Colon (tissue), 2 donors: Measurements from ENCODE around the gene ADAMTS17.
"Not testable (repeated sequence)": the region's sequence is repeated elsewhere in the genome, so short reads cannot be mapped to it uniquely, and the experiment has no call there.

Experiments
- FAIRE-seq: peaks from 2 replicates; lab custom pipeline; 2012; peaks lifted over from hg19 to GRCh38; lab: Jason Lieb, UNC
- donor health status: control.
- donor health status: control.

ADAMTS17 gene

DNA sequence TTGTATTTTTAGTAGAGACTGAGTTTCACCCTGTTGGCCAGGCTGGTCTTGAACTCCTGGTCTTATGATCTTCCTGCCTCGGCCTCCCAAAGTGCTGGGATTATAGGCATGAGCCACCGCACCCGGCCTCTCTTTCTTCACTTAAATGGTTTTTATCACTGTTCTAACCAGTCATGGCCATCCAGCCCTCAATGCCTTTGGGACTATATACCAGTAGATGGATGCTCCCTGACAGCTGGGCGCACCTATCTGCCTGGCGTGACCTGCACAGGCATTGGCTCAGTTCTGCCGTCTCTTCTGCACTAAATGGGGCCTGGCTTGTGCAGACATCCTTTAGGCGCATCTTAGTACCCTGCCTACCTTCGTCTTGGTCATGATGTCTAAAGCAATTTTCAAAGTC, 233.4 kb downstream of the ADAMTS17 start:
- no peak for FAIRE-seq

DNA sequence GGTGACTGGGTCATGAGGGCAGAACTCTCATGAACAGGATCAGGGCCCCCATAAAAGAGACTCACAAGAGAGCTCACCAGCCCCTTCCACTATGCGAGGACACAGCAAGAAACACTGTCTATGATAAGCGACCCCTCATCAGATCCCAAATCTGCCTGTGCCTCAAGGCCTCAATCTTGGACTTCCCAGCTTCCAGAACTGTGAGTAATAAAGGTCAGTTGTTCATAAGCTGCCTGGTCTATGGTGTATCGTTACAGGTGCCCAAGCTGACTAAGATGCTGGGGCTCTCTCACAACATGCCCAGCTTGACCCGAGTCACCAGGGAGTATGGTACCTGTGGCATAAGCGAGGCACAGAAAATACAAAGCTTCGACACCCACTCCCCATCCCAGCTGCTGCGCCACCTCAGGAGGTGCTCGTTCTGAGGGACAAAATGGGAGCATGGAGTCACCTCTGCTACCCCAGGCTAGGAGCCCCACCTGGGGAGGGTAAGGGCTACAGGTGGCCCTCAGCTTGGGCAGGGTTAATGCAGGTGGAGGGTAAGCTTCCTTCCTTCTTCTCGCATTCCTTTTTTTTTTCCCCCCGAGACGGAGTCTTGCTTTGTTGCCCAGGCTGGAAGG, 234.1 kb downstream of the ADAMTS17 start:
- FAIRE-seq, result no peak

DNA sequence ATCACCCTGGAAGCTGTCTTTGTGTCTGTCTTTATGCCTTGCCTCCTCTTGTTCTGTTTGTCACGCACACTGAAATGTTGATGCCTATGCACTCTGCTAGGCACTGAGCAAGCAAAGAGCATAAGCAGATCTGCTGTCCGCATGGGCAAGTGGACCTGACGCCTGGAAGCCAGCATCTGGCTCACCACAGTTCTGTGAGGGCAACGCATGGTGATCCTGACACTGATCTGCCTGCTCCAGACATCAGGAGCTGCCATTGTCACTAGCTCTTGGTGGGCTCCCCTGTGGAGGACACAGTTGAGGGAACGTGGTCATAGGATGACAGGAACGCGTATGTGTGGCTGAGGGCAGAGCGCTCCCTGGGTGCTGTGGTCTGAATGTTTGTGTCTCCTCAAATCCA, 234.6 kb downstream of the ADAMTS17 start:
- FAIRE-seq, result no peak

DNA sequence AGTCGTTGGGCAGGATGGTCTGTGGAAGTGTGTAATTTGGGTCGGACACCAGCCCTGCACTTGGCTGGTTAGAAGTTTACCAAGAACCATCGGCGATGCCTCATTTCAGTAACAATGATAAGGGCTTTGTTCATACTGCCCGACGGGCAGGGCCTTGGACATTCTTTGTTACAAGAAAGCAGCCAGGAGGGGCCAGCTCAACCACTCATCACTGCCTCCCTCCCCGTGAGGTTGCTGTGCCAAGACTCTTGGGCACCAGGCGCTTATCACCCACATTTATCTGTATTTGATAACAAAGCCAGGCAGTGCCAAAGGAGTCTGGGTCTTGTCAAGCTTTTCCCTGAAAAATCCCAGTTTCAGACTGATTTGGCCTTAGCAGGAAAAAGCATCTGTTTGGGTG, 235.0 kb downstream of the ADAMTS17 start:
- no peak for FAIRE-seq

DNA sequence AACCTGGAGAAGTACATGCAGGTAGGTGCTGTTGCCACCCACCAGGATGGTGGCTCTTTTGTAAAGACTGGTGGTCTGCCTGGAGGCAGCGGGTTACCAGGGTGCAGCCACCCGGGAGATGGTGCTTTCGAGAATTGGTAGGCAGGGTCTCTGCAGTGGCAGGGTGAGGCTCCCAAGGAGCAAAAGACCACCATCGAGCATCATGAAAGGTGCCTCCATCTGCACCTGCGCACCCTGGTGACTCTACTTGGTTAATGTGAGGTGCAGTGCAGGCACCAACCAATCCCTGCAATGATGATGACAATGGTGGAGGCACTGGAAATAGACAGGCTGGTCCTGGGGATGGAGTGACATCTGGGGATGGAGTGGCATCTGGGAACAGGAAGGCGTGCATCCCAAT, 236.7 kb downstream of the ADAMTS17 start:
- no peak for FAIRE-seq

DNA sequence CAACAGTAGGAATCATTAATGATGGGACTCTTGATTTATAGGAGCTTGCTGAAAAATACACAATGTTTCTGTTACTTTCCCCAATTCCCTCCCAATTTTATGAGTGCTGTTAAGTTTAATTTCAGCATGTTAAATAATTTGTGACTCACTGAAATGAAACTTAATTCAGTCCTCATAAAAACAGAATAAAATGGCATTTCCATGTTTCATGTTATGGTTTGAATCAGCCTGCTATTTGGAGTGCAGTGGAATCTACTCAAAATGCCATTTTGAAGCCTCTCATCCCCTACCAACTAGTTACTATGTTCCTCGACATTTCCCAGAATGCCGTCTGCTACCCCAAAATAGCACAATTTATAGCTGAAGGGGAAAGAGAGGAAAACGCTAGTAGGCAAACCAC, 237.5 kb downstream of the ADAMTS17 start:
- no peak for FAIRE-seq

DNA sequence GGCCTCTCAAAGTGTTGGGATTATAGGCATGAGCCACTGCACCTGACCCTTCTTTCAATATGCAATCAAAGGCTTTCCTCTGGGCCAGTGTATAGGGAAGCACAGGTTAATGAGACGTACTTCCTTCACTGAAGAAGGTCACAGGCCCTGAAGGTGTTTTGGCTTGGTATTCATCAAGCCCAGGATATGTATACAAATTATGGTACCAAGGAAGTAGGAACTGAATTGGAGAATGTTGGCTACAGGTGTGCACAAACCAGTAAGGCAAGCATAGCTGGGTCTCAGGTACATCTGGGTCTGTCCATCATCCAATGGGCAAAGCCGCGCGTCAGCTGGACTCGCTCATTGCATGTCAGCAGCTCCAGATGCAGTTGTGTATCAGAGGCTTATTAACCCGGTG, 237.9 kb downstream of the ADAMTS17 start:
- no peak for FAIRE-seq

DNA sequence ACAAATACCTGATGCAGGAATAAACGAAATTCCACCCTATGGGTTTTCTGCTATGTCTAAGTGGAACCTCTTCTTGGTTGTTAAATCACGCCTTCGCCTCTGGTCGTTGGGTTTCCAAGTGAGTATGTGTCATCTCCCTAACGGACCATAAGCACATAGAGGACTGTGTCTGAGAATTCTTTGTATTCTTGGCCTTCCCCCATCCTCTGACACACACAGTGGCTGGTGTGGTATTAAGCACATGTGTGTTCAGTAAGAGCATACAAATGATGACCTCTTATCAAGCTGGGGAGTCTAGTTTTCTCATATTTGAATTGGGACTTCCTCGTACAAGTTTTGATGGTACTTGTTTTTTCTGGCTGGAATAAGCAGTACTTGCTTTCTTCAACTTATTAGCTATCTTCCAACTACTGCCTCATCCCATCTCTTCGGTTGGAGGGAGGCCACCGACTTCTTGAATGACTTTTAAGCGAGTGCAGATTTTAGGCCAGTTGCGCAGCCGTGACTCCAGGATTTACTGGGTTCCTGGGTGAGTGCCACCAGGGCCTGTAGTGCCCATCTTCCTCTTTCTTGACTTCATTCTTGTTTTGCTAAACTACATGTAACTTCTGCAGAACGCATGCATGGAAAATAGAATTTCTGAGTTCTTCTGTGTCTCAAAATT, 240.2 kb downstream of the ADAMTS17 start:
- no peak for FAIRE-seq

DNA sequence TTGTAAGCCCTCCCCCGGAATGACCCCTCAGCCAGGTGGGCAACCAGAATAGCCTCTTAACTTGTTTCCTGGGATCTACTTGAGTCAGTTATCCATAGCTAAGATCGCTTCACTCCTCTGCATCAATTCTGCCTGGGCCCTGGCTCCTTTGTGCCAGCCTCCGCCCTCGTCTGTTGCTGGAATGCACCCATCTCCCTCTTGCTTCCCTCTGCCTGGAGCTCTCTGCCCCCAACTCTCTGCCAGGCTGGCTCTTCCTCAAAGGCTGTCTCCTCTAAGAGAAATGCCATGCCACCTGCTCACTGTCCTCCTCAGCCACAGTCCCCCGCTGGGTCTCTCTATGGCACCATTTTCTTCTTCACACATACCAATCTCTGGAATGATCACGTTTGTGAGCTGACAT, 240.8 kb downstream of the ADAMTS17 start:
- no peak for FAIRE-seq

DNA sequence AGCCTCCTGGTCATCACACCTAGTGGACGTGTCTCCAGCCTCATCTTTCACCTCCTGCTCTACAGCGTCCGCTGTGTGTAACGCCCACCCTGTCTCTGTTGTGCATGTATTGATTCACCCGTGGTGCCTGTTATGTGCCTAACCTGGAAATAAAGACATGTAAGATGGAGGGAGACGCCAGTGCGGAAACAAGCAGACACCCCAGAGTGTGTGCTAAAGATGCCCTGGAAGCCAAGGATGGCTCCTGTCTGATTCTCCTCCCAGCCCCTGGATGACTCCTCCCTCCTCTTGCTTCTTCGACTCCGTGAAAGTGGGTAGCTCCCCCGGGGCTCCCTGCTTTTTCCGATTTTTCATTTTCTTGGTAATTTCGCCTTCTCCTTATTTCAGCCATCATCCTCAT, 241.8 kb downstream of the ADAMTS17 start:
- FAIRE-seq, result no peak

DNA sequence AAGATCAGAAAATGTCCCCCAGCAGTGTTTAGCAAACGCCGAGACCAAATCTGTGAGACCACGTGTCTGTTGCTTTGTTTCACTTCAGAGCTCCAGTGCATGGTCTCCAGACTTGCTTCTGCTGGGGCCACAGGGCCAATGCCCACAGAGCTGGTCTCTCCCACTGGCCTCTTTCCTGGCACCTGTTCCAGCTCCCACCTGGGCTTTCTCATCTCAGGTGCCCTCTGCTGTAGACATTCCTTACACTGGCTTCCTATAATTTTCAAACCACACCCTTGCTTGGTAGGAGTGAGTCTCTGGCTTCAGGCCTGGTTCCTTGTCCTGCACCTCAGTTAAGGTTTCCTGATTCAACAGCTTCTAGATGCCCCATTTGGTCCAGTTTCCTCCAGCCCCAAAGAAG, 243.1 kb downstream of the ADAMTS17 start:
- no peak for FAIRE-seq

DNA sequence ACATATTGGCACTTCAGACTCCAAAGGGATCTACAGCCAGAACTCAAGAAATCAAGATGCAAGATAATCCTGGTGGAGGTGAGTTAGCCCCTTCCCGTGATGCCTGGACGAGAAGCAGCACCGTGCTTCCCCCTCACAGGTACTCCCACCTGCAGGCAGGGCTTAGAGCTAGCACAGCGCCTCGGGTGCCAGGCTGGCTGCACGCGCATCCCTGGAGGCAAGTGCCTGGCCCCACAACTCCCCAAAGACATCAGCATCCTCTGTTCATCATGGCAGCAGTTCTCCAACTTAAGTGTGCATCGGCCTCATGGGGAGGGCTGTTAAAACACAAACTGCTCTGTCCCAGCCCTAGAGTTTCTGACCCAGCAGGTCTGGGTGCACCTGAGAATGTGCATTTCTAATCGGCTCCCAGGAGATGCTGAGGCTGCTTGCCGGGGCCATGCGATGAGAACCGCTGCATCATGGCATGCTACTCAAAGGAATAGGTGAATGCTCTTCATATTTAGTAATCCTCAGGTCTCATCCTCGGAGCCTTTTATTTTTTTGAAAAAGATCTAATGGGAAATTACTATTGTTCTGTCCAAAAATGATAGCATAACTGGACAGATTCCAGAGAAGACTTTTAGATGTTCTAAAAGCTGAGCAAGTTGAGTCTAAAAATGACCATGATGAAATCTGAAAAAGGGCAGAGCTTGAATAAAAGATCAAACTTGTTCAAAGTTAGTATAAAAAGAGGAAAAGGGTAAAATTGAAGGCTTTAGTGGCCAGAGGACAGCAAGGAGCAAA, 244.2 kb downstream of the ADAMTS17 start:
- FAIRE-seq, result no peak

DNA sequence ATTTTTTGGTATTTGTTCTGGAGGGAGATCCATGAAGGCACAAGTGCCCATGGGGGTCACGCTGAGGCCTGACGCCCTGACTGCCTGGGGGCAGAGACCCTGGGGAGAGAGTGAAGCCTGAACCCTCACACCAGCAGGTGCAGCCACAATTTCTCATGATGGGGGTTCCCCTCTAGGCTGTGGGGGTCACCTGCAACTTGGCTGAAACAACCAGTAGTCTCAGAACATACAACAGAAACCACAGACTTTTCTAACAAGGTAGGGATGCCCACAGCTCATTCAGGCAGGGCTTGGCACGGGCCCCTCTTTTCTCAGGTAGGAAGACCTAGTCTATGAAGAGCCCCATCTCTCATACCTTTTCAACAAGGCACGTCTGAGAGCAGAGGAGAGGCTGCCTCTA, 245.1 kb downstream of the ADAMTS17 start:
- no peak for FAIRE-seq

DNA sequence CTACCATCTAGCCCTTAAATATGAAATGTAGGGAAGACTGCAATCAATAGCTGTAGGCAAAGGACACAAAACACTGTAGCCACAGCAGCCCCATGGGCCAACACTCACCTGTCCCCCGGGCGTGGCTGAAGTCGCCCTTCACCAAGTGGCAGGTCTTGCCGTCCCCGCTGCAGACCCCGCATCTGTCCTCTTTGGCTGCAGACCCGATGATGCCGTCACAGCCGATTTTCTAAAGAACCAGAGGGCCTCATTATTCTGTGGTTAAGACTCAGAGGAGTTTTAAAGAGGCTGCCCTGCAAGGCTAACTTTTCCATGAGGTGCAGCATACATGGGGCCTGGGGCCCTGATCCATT, 245.6 kb downstream of the ADAMTS17 start:
- no peak for FAIRE-seq

DNA sequence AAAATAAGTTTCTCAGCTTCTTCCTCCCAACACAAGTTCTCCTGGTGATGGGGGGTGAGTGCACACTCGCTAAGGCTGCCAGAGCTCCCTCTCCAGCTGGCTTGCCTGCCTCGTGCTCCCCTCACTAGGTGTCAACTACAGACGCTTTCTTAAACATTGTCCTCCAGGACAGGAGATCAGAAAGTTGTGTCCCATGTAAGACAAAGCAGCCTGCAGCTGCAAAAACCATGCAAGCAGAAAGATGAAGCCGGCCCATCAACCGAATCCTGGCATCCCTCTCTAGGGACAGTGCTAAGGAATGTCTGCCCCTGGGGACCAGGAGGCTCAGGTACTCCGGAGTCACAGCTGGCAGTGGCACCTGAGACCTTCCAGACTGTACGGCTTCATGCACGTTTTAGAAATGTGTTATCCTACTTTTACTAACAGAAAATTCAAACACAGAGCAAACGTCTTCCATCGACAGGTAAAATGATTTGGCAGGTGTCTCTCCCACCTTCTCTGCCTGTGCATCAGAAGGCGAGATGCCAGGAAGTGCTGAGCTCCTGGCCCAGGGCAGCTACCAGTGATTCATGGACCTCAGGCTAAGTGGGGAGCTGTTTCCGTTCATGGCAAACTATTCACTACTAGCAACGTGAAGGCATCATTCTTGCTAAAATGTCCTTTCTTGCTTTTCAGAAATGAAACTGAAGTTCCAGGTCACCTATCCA, 246.1 kb downstream of the ADAMTS17 start:
- no peak for FAIRE-seq

DNA sequence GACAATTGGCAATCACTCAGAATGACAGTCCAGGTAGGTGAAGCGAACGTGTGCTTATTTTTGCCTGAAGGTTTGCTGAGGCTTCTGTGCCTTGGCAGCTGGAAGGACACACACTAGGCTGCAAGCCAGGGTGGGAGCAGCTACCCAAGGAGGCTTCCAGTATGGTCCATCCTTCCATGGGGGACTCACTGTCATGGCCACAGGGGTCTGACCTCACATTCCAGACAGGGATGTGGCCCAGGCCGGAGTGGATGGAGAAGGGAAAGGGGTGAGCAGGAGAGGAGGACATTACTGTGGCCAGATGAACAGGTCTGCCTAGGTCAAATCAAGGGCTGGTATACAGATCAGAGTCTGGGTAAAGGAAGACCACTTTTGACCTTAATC, 247.7 kb downstream of the ADAMTS17 start:
- FAIRE-seq, result no peak

DNA sequence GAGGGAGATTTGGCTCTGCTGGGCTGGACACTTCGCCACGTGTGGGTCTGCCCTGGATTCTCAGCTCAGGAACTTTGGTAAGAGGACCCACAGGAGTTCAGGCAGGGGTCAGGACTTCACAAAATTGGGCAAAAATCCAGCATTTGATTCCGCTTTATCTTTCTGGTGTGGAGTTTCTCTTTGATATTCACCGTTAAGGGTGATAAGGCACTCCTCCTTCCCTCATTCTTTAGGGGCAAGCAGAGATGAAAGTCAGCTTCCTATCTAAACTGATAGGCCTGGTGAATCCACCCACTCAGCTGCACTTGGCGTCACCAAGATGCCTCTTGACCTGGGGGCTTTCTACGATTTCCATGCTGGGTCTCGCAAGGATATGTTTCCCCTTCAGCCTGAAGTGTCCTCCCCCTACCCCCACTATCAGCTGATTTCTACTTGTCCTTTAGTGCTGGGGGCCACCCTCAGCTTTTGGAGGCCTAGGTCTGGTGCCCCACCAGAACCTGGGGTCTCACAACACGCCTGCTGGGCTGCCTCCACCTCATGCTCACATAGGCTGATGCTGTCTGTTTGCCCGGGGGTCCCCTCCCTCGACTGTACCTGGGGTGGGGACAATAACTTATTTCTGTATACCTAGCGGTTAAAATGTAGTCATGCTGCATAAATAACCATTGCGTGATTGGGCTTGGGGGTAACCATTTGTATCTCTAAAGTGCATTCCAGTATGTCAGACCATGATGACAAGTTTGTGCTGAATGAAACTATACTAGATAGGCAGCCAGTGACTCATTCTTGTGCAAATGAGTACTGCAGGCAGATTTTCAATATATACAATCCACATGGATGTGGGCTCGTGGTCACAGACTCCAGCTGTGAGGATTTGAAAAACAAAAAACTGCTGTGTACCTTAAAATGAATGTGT, 248.3 kb downstream of the ADAMTS17 start:
- FAIRE-seq, result no peak

DNA sequence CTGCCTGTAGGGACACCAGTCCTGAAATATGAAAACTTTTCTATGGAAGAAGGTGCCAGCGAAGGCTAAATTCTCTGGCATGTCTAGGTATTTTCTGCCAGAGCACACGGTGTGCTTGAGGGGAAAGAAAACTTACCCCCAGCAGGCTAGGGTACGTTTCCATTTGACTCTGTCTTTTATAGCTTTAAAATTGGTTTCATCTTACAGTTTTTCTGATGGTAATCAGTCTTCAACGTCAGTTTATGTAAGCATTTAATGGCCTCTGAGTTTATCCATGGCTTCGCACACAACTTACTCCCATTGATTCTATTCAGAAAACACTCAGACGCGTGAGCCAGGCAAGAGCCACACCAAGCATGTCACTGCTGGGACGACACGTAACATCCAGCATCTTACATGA, 249.7 kb downstream of the ADAMTS17 start:
- no peak for FAIRE-seq

DNA sequence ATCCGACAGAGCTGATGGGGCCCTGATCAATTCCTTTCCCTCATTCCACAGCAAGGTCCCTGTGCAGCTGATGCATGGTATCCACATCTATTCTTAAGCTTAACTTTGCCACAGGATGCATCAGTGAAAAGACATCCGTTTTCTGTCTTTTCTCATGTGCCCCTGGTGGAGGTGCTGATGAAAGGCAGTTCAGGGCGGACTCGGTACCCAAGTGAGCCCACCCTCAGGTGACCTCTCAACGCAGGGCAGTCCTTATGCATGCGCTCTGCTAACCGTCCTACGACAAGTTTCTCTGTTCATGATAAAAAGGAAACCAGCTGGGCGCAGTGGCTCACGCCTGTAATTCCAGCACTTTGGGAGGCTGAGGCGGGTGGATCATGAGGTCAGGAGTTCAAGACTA, 251.4 kb downstream of the ADAMTS17 start:
- FAIRE-seq, result no peak

DNA sequence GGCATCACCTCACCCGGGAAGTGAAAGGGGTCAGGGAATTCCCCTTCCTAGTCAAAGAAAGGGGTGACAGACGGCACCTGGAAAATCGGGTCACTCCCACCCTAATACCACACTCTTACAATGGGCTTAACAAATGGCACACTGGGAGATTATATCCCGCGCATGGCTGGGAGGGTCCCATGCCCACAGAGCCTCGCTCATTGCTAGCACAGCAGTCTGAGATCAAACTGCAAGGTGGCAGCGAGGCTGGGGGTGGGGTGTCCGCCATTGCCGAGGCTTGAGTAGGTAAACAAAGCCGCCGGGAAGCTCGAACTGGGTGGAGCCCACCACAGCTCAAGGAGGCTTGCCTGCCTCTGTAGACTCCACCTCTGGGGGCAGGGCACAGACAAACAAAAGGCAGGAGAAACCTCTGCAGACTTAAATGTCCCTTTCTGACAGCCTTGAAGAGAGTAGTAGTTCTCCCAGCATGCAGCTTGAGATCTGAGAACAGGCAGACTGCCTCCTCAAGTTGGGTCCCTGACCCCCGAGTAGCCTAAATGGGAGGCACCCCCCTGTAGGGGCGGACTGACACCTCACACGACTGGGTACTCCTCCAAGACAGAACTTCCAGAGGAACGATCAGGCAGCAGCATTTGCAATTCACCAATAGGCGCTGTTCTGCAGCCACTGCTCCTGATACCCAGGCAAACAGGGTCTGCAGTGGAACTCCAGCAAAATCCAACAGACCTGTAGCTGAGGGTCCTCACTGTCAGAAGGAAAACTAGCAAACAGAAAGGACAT, 257.5 kb downstream of the ADAMTS17 start:
- not testable (repeated sequence) for FAIRE-seq

DNA sequence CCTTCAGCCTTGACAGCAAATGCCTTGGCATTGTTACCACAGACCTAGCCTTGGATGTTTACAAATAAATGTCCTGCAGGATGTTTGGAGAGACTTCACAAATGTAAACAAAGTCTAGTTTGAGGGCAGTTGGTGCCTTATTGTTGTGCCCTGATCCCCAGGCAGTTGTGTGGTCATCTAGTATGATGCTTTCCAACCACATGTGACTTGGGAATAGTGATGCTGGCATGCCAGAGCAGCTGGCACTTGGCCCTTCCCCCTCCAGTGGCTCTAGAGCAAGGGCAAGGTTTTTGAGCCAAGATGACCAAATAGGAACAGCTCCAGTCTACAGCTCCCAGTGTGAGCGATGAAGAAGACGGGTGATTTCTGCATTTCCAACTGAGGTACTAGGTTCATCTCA, 258.2 kb downstream of the ADAMTS17 start:
- no peak for FAIRE-seq
